K562 (cell line): ENCODE measurements around the gene SDC3. TPM values are rescaled to one million over a fixed set of nuclear protein-coding genes. Genes with fewer than 3 reads are reported as not detected.

Experiments used
- EZH2 ChIP-seq: IDR thresholded peaks from 2 replicates; pipeline ENCODE4 v1.6.1; 2012; ENCODE audit warnings: low read depth, mild to moderate bottlenecking, inconsistent platforms, low read length, borderline replicate concordance
- JUN ChIP-seq, 2 experiments: sonication (generic) in 1 of 2; formaldehyde crosslinking in 1 of 2; IDR thresholded peaks; 2 replicates each; pipeline versions ENCODE4 v1.6.1 to v1.8.0; 2012 to 2022; ENCODE audit warnings: borderline replicate concordance in 2 of 2, mild to moderate bottlenecking in 2 of 2, improper control_type of control experiment in 1 of 2, low read depth in 1 of 2, low read length in 1 of 2, missing genetic modification reagents in 1 of 2
- MAFG ChIP-seq: fragments of 450-650 bp; conservative IDR thresholded peaks from 2 replicates; pipeline ENCODE4 v1.6.1; 2016; ENCODE audit warnings: missing genetic modification characterization, missing compliant biosample characterization
- MAFK ChIP-seq: IDR thresholded peaks from 2 replicates; pipeline ENCODE4 v1.6.1; 2011; ENCODE audit warnings: low read length, improper control_type of control experiment
- MTA2 ChIP-seq: fragments of 450-650 bp; IDR thresholded peaks from 2 replicates; pipeline ENCODE4 v1.6.1; 2016; ENCODE audit warnings: low read depth
- MTA3 ChIP-seq: fragments of 450-650 bp; formaldehyde crosslinking; IDR thresholded peaks from 2 replicates; pipeline ENCODE4 v1.6.1; 2017; ENCODE audit warnings: mild to moderate bottlenecking, borderline replicate concordance
- MYC ChIP-seq, 2 experiments: fragments of 250-450 bp in 1 of 2; sonication (Bioruptor Pico) in 1 of 2; IDR thresholded peaks; 2 replicates each; pipeline versions ENCODE4 v1.5.1 to v1.6.1; 2012 to 2021; ENCODE audit warnings: low read depth in 2 of 2, borderline replicate concordance in 1 of 2, improper control_type of control experiment in 1 of 2, low read length in 1 of 2, mild to moderate bottlenecking in 1 of 2, moderate library complexity in 1 of 2
- NCOA2 ChIP-seq, 2 experiments: fragments of 450-650 bp; IDR thresholded peaks; 2 replicates each; pipeline ENCODE4 v1.6.1; 2018; ENCODE audit warnings: mild to moderate bottlenecking in 2 of 2, moderate library complexity in 1 of 2; ENCODE audit not compliant: partially characterized antibody in 2 of 2
- NFIC ChIP-seq: fragments of 450-650 bp; IDR thresholded peaks from 2 replicates; pipeline ENCODE4 v1.6.1; 2017; ENCODE audit warnings: mild to moderate bottlenecking, inconsistent platforms
- NR2C1 ChIP-seq, 2 experiments: fragments of 450-650 bp; IDR thresholded peaks; 2 replicates each; pipeline ENCODE4 v1.6.1; 2017; ENCODE audit warnings: mild to moderate bottlenecking in 2 of 2, antibody characterized with exemption in 1 of 2, inconsistent platforms in 1 of 2, missing compliant biosample characterization in 1 of 2, missing genetic modification characterization in 1 of 2
- PHB2 ChIP-seq: fragments of 450-650 bp; IDR thresholded peaks from 2 replicates; pipeline ENCODE4 v1.6.1; 2017; ENCODE audit warnings: low read depth
- PHF8 ChIP-seq: fragments of 200-600 bp; sonication (generic); IDR thresholded peaks from 2 replicates; pipeline ENCODE4 v1.6.1; 2012; ENCODE audit warnings: mixed run types, mild to moderate bottlenecking, inconsistent platforms, low read length, moderate library complexity, borderline replicate concordance
- ZNF561 ChIP-seq: fragments of 450-650 bp; formaldehyde crosslinking; conservative IDR thresholded peaks from 2 replicates; pipeline ENCODE4 v1.4.0; 2020; ENCODE audit warnings: mild to moderate bottlenecking, moderate library complexity
- polyA plus RNA-seq, 8 experiments: library from polyadenylated mRNA; depleted of rRNA in 4 of 8; stranded (reverse) in 5 of 8; unstranded in 3 of 8; fragments of >200 nt; fragmentation: Nextera tagmentation in 2 of 8; fragmentation: Illumina TruSeq in 1 of 8; extraction: Ambion mirVana in 2 of 8; extraction: Trizol in 1 of 8; gene quantifications; 2 replicates each; pipeline versions ENCODE4 v1.2.1 to v1.2.3, GENCODE V29; 2011 to 2014; ENCODE audit warnings: inconsistent platforms in 1 of 8, missing spikeins in 1 of 8
- total RNA-seq, 7 experiments: library from RNA; depleted of rRNA in 6 of 7; stranded (reverse); fragments of >200 nt in 6 of 7; fragmentation: Illumina TruSeq in 2 of 7; extraction: Trizol in 2 of 7; gene quantifications; 2 replicates each; pipeline versions ENCODE4 v1.2.1 to v1.2.3, GENCODE V29; 2011 to 2021; ENCODE audit warnings: low replicate concordance in 1 of 7
- TF ChIP-seq, protein P1 (sequence below): fragments of 200-800 bp; sonication (Bioruptor generic); IDR thresholded peaks from 2 replicates; pipeline ENCODE4 v1.6.1; 2016; ENCODE audit warnings: missing genetic modification characterization, missing compliant biosample characterization
- TF ChIP-seq, protein P2 (sequence below), 2 experiments: fragments of 200-800 bp in 1 of 2; sonication (Bioruptor generic) in 1 of 2; sonication (generic) in 1 of 2; formaldehyde crosslinking in 1 of 2; IDR thresholded peaks in 1 of 2; conservative IDR thresholded peaks in 1 of 2; 2 replicates each; pipeline versions ENCODE4 v1.5.0 to v1.6.1; 2016 to 2020; ENCODE audit warnings: missing compliant biosample characterization in 1 of 2, missing genetic modification characterization in 1 of 2, missing genetic modification reagents in 1 of 2
- TF ChIP-seq, protein P3 (sequence below): sonication (generic); formaldehyde crosslinking; IDR thresholded peaks from 2 replicates; pipeline ENCODE4 v1.8.0; 2022; ENCODE audit warnings: mild to moderate bottlenecking, missing genetic modification reagents

SDC3 gene
- total and polyA plus RNA-seq, 9 of the 15 experiments (the other 6 are each of a cell fraction or from before 2014, with no cell fraction given), result 0.38 to 44.1 (median 12.1) TPM

DNA sequence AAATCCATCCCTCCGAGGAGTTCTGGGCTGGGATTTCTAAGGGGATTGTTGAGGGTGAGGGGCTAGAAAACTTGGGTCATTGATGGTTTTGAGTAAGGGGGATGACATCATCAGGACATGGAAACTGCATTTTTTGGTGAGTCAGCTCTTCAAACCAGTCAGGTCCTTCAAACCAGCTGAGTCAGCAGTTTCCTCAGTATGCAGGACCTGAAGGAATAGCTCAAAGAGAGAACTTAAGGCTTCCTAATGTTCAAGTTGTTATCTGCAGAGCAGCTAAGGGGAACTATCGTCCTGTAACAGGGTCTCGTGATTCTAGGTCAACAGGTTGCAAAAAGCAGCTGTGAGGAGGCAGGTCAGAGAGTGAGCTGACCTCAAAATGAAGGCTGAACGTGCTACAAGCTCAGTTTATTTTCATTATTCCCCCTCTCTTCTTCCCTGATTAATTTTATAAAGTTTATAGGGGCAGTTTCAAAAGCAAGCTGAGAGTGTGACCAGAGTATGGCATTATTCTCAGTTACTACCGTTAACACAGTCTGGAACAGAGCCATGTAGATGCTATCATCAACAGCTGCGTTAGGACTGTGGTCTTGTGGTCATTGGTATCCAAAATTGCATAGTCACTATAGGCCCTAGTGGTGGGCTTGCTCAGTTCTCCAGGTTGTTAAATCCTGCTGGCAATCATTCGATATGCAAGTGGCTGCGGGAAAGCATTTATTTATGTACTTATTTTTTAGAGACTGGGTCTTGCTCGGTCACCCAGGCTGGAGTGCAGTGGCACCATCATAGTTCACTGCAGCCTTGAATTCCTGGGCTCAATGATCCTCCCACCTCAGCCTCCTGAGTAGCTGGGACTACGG, 10.7 kb upstream of the SDC3 start (continued):
- no peak for TF ChIP-seq EZH2
- no peak for TF ChIP-seq ZNF561
- TF ChIP-seq JUN (IDR thresholded peaks at IDR 0.05; ENCODE audit: borderline replicate concordance, low read depth, low read length), result peak; percentile 96
- TF ChIP-seq JUN (CRISPR knock-in tag; IDR thresholded peaks at IDR 0.05; ENCODE audit: borderline replicate concordance), result no peak
- TF ChIP-seq, protein P1, sequence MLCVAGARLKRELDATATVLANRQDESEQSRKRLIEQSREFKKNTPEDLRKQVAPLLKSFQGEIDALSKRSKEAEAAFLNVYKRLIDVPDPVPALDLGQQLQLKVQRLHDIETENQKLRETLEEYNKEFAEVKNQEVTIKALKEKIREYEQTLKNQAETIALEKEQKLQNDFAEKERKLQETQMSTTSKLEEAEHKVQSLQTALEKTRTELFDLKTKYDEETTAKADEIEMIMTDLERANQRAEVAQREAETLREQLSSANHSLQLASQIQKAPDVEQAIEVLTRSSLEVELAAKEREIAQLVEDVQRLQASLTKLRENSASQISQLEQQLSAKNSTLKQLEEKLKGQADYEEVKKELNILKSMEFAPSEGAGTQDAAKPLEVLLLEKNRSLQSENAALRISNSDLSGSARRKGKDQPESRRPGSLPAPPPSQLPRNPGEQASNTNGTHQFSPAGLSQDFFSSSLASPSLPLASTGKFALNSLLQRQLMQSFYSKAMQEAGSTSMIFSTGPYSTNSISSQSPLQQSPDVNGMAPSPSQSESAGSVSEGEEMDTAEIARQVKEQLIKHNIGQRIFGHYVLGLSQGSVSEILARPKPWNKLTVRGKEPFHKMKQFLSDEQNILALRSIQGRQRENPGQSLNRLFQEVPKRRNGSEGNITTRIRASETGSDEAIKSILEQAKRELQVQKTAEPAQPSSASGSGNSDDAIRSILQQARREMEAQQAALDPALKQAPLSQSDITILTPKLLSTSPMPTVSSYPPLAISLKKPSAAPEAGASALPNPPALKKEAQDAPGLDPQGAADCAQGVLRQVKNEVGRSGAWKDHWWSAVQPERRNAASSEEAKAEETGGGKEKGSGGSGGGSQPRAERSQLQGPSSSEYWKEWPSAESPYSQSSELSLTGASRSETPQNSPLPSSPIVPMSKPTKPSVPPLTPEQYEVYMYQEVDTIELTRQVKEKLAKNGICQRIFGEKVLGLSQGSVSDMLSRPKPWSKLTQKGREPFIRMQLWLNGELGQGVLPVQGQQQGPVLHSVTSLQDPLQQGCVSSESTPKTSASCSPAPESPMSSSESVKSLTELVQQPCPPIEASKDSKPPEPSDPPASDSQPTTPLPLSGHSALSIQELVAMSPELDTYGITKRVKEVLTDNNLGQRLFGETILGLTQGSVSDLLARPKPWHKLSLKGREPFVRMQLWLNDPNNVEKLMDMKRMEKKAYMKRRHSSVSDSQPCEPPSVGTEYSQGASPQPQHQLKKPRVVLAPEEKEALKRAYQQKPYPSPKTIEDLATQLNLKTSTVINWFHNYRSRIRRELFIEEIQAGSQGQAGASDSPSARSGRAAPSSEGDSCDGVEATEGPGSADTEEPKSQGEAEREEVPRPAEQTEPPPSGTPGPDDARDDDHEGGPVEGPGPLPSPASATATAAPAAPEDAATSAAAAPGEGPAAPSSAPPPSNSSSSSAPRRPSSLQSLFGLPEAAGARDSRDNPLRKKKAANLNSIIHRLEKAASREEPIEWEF (CRISPR knock-in tag), result peak; percentile 53; the same call in 1 of the 2 replicates
- TF ChIP-seq MAFK, result peak; percentile 100
- TF ChIP-seq MAFG, result peak; percentile 100
- TF ChIP-seq PHF8, result no peak
- TF ChIP-seq PHB2, result peak; percentile 14; the same call in 1 of the 2 replicates
- TF ChIP-seq MTA3, result peak; percentile 79
- TF ChIP-seq NCOA2 (IDR thresholded peaks at IDR 0.05; ENCODE audit: partially characterized antibody in 2 of 2), result peak in 1 of 2 experiments; percentile 44
- TF ChIP-seq NR2C1 (IDR thresholded peaks at IDR 0.05), result peak; percentile 74; the same call in 1 of the 2 replicates
- peak; percentile 77 for TF ChIP-seq NR2C1 (tag; IDR thresholded peaks at IDR 0.05)
- TF ChIP-seq MYC (IDR thresholded peaks at IDR 0.05; ENCODE audit: low read depth, low read length), result no peak; the same call in 1 of the 2 replicates
- no peak for TF ChIP-seq MYC (CRISPR knock-in tag; IDR thresholded peaks at IDR 0.05; ENCODE audit: borderline replicate concordance, low read depth)
- TF ChIP-seq, protein P2, sequence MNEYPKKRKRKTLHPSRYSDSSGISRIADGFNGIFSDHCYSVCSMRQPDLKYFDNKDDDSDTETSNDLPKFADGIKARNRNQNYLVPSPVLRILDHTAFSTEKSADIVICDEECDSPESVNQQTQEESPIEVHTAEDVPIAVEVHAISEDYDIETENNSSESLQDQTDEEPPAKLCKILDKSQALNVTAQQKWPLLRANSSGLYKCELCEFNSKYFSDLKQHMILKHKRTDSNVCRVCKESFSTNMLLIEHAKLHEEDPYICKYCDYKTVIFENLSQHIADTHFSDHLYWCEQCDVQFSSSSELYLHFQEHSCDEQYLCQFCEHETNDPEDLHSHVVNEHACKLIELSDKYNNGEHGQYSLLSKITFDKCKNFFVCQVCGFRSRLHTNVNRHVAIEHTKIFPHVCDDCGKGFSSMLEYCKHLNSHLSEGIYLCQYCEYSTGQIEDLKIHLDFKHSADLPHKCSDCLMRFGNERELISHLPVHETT (CRISPR knock-in tag; conservative IDR thresholded peaks at IDR 0.05 in 1 of 2, IDR thresholded peaks at IDR 0.05 in 1 of 2), result peak in 1 of 2 experiments; percentile 86; a peak in 2 of 4 replicates
- peak; percentile 98 for TF ChIP-seq NFIC
- TF ChIP-seq, protein P3, sequence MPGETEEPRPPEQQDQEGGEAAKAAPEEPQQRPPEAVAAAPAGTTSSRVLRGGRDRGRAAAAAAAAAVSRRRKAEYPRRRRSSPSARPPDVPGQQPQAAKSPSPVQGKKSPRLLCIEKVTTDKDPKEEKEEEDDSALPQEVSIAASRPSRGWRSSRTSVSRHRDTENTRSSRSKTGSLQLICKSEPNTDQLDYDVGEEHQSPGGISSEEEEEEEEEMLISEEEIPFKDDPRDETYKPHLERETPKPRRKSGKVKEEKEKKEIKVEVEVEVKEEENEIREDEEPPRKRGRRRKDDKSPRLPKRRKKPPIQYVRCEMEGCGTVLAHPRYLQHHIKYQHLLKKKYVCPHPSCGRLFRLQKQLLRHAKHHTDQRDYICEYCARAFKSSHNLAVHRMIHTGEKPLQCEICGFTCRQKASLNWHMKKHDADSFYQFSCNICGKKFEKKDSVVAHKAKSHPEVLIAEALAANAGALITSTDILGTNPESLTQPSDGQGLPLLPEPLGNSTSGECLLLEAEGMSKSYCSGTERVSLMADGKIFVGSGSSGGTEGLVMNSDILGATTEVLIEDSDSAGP (CRISPR knock-in tag), result 0 out of 2 replicates have a peak, but pooled peaks have one; percentile 38
- TF ChIP-seq MTA2, result peak; percentile 16
